Nephron progenitor cell (in vitro differentiated cells): ENCODE measurements around the gene C19orf53.
"Not testable (repeated sequence)": the region's sequence is repeated elsewhere in the genome, so short reads cannot be mapped to it uniquely, and the experiment has no call there.

ENCODE experiments used
- DNase-seq: peaks from one replicate; pipeline ENCODE4 v3.0.0; 2021
- H3K27ac Mint-ChIP-seq: 2 replicates; pipeline ENCODE4 v1.8.0; 2021; ENCODE audit warnings: mild to moderate bottlenecking, moderate library complexity, mixed read lengths
- H3K27me3 Mint-ChIP-seq: 2 replicates; pipeline ENCODE4 v1.8.0; 2021; ENCODE audit warnings: mild to moderate bottlenecking, low read depth, mixed read lengths; ENCODE audit not compliant: poor library complexity
- H3K36me3 Mint-ChIP-seq: 2 replicates; pipeline ENCODE4 v1.8.0; 2021; ENCODE audit warnings: low read depth, mixed read lengths
- H3K4me1 Mint-ChIP-seq: 2 replicates; pipeline ENCODE4 v1.8.0; 2021; ENCODE audit warnings: mixed read lengths
- H3K4me3 Mint-ChIP-seq: 2 replicates; pipeline ENCODE4 v1.8.0; 2021; ENCODE audit warnings: mild to moderate bottlenecking, moderate library complexity, mixed read lengths
- H3K9me3 Mint-ChIP-seq: 2 replicates; pipeline ENCODE4 v1.8.0; 2021; ENCODE audit warnings: mild to moderate bottlenecking, moderate library complexity, mixed read lengths
- CTCF ChIP-seq: fragments of 200-600 bp; sonication (generic); IDR thresholded peaks from 2 replicates; pipeline ENCODE4 v1.5.0; 2021; ENCODE audit warnings: antibody characterized with exemption

The C19orf53 gene

DNA sequence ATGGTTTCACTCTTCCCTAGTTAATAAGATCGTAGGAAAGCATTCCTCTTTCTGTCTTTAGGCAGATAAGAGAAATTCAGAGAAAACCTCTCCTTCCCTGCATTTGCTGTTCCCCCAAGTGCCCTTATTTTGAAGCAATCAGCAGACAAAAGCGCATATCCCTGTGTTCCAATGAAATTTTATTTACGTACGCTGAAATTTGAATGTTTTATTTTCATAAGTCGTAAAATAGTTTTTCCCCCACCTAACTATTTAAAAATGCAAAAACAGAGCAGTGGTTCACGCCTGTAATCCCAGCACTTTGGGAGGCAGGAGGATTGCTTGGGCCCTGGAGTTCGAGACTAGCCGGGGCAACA is 27.2 kb upstream of the C19orf53 start:
- no peaks in the 10 kb centered on the region for H3K27me3 Mint-ChIP-seq
- TF ChIP-seq CTCF = no peak
- no peak overlapping the region for H3K27ac Mint-ChIP-seq
- H3K36me3 Mint-ChIP-seq = peaks cover 10% of the 10 kb centered on the region
- peak overlapping the region; percentile 97 for H3K4me3 Mint-ChIP-seq
- DNase-seq = no peak
- H3K9me3 Mint-ChIP-seq = peaks cover 11% of the 10 kb centered on the region
- H3K4me1 Mint-ChIP-seq = peaks cover 10% of the 10 kb centered on the region

DNA sequence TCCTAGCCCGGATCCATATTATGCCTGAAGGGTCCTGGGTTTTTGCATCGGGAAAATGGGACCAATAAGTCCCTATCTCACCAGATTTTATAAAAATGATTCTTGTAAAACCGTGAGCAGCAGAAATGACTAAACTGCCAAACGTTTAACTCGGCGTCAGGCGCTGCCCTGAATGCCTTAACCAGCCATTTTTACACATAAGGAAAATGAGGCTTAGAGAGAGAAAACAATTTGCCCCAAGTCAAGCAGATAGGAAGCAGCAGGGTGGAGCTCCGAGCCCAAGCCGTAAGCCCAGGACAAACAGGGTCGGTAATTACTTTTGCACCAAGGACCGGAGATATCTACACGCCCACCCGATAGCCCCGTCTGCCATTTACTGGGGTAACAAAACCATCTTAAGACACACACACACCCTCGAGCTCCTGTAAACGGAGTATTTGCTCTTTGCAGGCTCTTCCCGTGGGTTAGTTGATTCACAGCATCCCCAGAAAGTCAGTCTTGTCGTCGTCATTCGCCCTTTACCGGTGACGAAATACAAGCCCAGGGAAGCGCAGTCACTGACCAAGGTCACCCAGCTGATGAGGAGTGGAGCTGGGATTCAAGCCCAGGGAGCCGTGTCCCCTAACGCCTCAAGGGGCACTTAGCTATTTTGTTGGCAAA is 26.0 kb upstream of the C19orf53 start:
- H3K27ac Mint-ChIP-seq = peak overlapping the region; percentile 87
- no peaks in the 10 kb centered on the region for H3K27me3 Mint-ChIP-seq

DNA sequence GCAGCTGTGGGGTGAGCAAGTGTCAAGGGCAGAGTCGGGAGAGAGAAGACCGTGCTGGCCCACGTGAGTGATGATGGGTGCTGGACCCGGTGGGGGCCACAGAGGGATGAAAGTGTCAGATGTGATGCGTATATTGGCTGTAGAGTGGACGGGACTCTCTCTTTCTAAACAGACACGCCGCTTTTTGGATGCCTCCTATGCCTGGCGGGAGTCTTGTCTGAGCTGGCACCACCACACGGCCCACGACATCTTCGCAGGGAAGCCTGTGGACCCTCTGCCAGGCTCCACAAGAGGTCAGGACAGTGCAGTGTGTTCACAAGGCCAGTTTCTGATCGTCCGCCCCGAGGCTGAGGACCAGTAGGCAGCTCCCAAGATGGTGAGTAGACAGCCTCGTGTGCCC is 22.8 kb upstream of the C19orf53 start:
- Mint-ChIP-seq H3K4me3 (no peak overlapping the region), H3K27me3 (no peaks in the 10 kb centered on the region), H3K4me1 (peaks cover 10% of the 10 kb centered on the region)

More for the DNA sequence above, 26.0 kb upstream of the C19orf53 start:
- H3K4me3 Mint-ChIP-seq = peak overlapping the region; percentile 97
- H3K36me3 Mint-ChIP-seq = peaks cover 6% of the 10 kb centered on the region
- no peak for DNase-seq
- H3K4me1 Mint-ChIP-seq = peaks cover 10% of the 10 kb centered on the region
- no peak for TF ChIP-seq CTCF
- H3K9me3 Mint-ChIP-seq = peaks cover 11% of the 10 kb centered on the region

DNA sequence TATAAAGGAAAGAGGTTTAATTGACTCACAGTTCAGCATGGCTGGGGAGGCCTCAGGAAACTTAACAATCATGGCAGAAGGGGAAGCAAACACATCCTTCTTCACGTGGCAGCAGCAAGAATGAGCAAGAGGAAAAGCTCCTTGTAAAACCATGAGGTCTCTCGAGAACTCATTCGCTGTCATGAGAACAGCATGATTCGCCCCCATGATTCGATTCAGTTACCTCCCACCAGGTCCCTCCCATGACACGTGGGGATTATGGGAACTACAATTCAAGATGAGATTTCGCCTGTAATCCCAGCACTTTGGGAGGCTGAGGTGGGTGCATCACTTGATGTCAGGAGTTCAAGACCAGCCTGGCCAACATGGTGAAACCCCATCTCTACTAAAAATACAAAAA is 20.6 kb upstream of the C19orf53 start:
- H3K4me1 Mint-ChIP-seq, DNase-seq, H3K4me3 Mint-ChIP-seq, H3K9me3 Mint-ChIP-seq, H3K27me3 Mint-ChIP-seq, H3K27ac Mint-ChIP-seq: not testable (repeated sequence)
- H3K36me3 Mint-ChIP-seq = peaks cover 40% of the 10 kb centered on the region

More for the DNA sequence above, 22.8 kb upstream of the C19orf53 start:
- TF ChIP-seq CTCF = no peak
- Mint-ChIP-seq H3K9me3 (peaks cover 10% of the 10 kb centered on the region), H3K36me3 (peaks cover 21% of the 10 kb centered on the region), H3K27ac (no peak overlapping the region)
- no peak for DNase-seq

DNA sequence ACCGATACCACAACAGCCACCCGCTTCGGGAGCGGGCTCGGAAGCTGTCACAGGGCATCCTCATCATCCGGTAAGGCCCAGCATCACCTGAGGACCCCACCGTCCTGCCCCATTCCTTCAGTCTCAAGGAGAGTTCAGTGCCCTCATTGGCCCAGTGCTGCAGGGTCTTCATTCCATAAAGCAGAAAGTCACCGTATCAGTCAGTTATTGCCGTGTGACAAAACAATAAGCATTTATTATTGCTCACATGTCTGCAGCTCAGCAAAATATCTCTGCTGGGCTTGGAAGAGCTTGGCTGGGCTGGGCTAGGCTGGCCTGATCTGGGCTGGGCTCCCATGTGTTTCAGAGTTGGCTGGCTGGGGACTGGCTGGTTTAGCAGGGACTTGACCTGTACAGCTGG is 18.0 kb upstream of the C19orf53 start:
- no peak for TF ChIP-seq CTCF
- DNase-seq = no peak
- Mint-ChIP-seq H3K4me3 (no peak overlapping the region), H3K9me3 (no peaks in the 10 kb centered on the region), H3K27me3 (no peaks in the 10 kb centered on the region), H3K27ac (peak overlapping the region; percentile 40), H3K36me3 (peaks cover 55% of the 10 kb centered on the region), H3K4me1 (no peaks in the 10 kb centered on the region)

GRCh38 chr19:13757805-13758772 is 16.2 kb upstream of the C19orf53 start:
- no peak for TF ChIP-seq CTCF
- Mint-ChIP-seq H3K27ac (peak overlapping the region; percentile 58), H3K9me3 (no peaks in the 10 kb centered on the region), H3K4me3 (no peak overlapping the region), H3K27me3 (no peaks in the 10 kb centered on the region), H3K4me1 (no peaks in the 10 kb centered on the region), H3K36me3 (peaks cover 62% of the 10 kb centered on the region)
- DNase-seq = no peak
